Uterus (tissue), 2 donors: ENCODE results near the gene NOC4L.

ENCODE experiments used
- CTCF ChIP-seq, 4 experiments: fragments of 200-600 bp in 2 of 4; fragments of 450-650 bp in 2 of 4; sonication (generic) in 2 of 4; IDR thresholded peaks; one replicate each; pipeline ENCODE4 v1.5.1; 2016 to 2019; ENCODE audit warnings: antibody characterized with exemption in 4 of 4, mild to moderate bottlenecking in 2 of 4, moderate library complexity in 1 of 4
- POLR2A ChIP-seq, 2 donors: fragments of 450-650 bp; IDR thresholded peaks; one replicate each; pipeline ENCODE4 v1.6.1; 2016; ENCODE audit warnings: antibody characterized with exemption in 2 of 2, mild to moderate bottlenecking in 1 of 2, moderate library complexity in 1 of 2

DNA sequence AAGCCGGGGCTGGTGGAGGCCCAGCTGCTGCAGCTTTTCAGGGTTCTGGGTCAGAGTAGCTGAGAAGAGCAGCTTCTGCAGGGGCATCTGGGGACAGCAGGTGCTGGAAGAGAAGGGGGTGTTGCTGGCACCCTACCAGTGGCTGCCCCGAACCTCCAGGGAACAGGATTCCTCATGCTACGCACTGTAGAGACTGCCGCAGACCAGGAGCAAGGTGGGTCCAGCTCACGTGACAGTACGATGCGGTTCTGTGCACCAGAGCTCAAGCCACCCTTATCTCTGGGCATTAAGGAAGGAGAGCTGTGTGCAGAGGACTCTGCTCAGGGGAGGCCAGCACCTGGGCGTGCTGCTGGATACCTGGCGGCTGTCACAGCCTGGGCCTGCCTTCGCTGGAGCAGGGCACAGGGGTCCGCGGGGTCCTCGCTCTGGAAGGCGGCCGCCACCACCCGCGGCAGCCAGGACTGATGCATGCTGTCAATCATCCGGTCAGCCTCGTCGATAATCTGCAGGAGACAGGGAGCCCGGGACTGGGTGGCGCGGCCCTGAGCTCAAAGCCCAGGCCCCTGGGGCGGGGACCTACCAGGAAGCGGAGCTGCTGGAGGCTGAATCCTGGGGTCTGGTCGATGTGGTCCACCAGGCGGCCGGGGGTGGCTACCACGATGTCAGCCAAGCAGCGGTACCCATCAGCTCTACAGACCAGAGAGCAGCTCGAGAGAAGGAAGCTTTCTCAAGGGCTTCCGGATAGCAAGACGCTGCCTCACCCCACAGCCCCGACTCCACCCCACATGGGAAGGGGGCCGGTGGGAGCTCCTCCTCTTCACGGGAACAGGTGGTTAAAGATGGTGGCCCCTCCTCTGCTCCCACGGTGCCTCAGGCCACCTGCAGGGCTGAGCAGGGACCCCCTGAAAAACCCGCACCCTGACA is 3.1 kb upstream of the NOC4L start:
- TF ChIP-seq CTCF (IDR thresholded peaks at IDR 0.05): no peak
- TF ChIP-seq POLR2A (IDR thresholded peaks at IDR 0.05): no peak
